ENCODE data around the gene DCTN2.

The DCTN2 gene

DNA sequence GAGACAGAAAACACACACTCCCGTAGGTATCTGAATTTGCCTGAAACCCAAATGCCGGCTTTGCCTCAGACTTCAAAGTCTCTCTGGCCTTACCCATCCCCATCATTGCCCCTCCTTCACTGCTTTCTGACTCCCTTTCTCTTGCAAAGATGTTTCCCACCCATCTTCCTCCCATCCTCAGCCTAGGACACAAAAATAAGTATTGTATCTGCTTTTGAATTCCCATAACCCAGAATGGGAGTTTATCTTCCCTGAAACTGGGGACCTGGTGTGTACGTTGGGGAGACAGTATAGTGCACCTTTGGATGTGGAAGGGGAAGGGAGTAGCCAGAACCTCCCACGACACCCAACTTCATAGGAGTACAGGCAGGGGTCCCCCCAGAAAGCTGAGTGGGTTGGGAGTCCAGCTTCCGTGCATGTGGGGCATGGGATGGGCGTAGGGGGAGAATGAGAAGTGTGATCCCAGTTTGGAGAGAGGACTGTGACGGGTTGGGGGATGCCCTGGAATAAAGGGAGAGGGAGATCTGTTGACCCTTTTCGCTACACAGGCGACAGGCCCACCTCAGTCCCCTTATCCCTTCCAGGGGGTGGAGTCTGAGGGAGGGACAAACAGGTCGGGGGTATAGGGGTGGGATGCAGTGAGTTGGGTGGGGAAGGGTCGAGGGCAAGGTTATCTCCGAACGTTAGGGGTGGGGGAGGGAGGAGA, 2.4 kb upstream of the DCTN2 start:
- DNase-seq: no peak

DNA sequence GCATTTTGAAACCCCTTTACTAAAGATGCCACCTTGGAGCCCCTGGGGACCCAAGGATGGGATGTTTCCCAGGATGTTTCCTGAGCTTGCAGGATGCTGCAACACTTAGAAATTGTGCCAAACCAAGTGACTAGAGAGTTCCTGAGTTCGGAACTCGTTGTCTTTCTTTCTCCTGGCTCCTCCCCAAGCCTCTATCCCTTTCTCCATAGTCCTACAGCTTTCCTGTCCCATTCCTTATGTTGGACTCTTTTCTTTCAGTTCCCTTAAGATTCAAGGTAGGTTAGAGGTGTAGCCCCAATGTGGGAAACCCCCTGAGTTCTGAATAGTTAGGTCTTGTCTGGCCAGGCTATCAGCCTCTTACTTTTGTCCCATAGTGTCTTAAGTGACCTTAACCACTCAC, 1.5 kb upstream of the DCTN2 start:
- no peak for DNase-seq

DNA sequence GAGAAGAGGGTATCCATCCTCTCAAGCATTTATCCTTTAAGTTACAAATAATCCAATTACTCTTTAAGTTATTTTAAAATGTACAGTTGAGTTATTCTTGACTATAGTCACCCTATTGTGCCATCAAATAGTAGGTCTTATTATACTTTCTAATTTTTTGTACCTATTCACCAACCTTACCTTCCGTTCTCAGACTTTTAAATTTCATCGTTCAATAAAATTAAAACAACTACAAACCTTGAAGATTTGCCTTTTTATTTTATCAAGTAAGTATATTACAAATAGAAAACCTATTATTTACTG, 972 bp upstream of the DCTN2 start:
- DNase-seq: no peak

DNA sequence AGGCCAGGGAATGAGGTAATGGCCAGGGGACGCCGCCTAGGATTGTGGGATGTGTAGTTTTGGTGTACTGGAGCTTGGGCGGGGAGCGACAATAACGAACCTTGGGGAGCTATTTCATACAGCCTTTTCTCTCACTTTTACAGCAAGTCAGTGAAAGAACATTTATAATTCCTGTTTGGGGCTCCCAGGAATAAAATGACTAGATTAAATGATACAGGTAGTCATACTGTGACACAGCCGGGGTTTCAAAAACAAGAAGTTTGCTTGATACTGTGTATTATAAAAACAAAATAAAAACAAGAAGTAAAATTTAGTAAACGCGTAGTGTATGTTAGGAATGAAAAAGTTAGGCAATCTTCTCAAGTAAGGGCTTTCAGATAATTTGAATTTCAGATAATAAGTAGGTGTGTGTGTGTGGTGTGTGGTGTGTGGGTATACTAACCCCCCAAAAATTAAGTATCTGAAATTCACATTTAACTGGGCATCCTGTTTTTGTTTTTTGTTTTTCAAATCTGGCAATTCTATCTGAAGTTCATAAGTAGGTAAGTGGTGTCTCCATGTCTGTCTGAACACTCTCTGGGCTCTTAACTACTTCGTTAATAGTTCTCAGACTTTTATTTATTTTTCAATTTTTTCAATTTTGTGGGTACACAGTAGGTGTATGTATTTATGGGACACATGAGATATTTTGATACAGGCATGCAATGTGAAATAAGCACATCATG, 458 bp upstream of the DCTN2 start:
- DNase-seq: no peak

DNA sequence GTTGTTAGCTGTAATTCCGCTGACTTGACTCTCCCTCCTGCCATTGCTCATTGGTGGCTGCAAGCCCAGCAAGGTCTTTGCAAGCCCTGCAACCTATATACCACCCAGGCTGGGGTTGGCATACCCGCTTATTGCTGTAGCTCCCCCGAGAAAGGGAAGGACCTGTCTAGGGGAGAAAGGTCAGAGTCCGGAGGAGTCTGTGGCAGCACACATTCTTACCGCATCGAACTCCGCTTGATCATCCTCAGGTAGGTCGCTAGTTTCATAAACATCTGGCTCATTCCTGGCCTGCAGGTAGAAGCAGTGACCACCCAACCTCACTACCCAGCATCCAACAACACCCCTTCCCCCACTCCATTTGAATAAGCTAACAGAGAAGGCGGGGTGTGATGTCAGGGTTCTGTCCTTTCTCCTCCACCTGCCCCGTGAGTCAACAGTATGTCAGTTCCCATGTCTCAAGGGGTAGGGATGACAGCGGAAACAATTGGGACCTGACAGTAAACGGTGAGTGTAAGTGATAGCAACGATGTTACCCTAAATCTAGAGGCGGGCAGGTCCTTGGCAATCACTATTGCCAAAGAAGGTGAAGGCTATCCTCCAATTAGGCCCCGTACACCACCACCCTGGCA, 1.1 kb downstream of the DCTN2 start:
- DNase-seq: no peak

DNA sequence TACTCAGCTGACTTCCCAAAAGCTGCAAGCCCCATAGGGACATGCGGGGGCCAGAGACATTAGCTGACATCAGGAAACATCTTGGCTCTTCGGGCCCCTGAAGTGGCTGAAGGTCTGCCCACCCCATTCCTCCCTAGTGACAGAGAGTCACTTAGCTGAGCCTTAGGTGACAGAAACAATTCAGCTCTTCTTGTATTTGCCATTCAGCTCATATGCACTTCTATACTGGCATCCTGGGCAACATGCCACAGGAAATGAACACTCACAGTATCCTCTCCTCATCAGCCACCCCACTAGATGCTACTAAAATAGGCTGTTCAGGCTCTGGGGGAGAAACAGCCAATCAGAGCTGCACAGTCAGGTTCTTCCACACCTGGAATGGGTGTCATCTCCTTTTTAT, 3.4 kb downstream of the DCTN2 start:
- no peak for DNase-seq

DNA sequence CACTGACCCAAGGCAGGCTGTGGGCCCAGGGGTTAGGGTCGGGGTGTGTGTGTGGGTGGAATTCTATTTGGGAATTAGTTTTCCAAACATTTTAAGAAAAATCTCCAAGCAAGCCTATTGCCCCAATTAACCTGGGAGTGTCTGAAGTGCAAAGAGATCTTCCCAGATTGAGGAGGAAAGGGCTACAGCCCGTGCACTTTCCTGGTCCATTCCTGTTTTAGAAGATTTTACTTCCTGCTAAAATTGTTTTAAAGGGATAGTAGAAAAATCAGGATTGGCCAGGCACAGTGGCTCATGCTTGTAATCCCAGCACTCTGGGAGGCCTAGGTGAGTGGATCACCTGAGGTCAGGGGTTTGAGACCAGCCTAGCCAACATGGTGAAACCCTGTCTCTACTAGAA, 5.3 kb downstream of the DCTN2 start:
- DNase-seq: no peak

DNA sequence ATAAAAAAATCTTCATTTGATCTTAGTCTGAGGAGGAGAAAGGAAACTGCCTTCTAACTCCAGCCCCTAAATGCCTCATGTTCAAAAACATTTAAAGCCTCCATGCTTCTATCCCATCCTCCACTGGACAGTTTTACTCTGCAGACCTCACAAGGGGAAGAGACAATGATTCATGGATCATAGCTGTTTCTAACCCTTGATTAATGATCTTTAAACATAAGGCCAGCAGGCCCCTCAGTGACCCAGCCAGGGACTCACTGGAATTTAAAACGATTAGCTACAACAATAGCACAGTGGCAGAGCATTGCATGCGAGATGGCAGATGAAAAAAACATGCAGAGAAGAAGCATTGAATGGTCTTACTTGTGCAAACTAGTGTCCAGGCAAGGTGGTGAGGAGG, 6.0 kb downstream of the DCTN2 start:
- DNase-seq: no peak

DNA sequence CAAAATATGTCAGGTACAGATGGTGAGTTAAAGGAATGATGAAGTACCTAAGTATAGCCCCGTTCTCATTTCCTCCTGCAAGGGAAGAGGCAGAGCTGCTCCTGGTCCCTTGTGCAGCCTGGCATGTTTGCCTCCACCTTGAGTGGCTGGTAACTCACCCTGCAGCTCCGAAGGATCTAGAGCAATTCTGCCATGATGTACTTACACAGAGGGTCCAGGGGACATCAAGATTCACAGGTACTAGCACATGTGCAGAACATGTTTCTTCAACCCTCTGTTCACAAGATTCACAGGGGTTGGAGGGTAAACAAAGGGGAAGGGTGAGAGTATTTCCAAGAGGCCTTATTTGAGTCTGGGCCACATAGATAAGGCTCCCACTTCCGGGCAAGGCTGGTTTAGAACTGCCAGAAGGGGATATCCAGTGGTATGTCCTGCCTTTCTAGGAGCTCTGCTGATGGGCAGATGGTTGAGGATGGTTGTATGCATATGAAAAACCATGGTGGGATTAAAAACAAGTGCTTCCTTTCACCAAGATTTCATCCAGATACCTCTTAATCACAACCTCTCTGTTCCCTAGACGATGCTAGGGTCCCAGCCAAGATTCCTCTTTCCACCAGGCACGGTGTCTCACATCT, 7.7 kb downstream of the DCTN2 start:
- no peak for DNase-seq

DNA sequence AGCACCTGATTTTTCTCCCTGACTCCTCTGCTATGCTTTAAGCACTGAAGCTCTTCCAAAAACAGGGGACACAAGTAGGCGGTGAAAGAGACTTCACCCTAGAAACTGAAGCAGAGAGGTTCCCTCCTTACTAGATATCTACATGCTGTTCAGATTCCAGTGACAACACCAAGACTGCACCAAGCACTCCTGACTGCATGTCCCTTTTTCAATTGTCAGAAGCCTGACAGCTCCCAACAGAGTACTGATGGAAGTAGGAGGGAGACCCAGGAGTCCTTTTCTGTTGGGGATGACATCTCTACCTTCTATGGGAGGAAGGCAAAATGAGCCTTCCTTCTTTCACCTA, 10.4 kb downstream of the DCTN2 start:
- DNase-seq: no peak

DNA sequence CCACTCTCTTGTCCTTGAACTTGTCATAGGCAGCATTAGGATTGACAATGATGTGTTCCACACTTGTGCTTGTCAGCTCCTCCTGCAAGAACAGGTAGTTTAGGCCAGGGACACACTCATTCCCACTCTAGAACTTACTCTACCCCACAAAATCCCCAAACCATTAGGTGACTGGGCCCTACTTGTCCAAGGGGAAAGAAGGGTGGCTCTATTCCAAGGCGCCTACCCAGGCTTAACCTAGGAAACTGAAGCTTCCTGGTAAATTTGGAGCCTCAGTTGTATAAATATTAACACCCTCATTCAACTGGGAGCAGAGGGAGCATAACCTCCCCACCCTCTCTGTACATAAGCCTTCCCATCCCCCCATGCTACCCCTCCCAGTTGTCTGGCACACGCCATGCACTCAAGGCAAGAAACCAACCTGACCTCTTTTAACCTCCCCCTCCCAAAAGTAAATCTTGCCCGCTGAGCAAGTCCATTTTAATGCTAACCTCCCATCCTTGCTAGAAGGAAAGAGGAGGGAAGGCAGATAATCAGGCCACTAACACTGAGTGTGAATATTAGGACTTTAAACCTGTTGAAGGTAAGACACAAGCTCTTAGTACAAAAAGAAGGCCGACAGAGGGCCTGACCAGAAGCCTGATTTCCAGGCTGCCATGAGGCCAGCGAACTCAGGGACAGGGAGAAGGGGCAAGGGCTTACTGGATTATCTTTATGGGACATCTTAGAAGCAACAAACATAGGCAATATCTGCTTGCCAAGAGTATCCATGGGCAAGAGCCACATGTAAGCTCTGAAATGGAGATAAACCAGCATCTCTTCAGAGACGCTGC, 11.0 kb downstream of the DCTN2 start:
- DNase-seq: no peak

DNA sequence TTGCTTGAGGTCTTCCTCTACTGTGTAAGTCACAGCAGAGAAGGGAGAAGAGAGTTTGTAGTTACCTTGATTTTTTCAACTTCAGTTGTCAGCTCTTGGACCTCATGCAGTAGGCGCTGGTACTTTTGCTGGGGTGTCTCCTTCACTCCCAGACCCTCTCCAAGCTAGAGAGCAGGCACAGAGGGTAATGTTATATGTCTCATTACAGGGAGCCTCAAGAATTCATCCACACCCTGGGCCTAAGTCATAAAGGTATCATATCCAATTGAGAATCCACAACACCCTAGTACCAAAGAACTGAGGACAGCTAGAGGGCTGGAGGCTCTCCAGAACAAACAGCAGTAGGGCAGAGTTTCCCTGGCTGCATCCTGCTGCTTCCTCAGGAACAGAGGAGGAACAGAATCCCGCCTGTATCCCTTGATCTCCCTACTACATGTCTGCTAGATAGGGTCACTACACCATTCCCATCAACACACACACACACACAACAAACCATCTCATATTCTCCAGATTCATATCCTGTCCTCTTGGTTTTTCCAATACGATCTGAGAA, 11.9 kb downstream of the DCTN2 start:
- DNase-seq: no peak

DNA sequence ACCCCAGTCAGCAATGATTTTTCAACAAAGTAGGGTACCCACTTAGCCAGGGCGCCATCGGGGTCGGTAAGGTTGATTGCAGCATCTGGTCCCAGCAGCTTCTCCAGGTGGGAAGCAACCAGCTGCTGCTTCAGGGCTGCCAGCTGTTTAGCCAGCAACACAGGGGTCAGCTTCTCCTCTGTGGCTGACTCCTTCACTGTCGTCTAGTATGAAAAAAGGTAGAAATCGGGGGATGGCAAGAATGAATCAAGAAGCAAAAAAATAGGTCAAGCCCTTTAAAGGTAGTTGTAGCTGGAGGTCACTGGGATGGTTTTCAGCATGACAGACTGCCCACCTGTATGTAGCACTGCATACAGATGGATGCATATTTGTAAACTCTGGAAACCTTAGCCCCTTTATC, 12.7 kb downstream of the DCTN2 start:
- no peak for DNase-seq

DNA sequence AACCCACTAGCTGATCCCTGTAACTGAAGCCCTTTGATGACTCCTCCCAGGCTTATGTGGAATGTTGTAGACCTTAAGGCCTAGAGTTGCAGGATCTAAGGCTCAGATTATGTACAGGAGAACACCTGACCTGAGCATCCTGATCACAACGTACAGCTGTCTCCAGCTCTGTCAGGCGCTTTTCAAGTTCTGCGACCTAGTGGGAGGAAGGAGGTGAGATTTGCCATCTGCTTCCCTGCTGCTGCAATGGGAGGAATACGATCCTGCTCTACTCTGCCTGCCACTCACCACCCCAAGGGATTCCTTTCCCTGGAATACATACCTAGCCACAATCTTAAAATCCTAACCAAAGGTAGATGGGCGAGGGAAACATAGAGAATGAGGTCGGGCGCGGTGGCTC, 13.9 kb downstream of the DCTN2 start:
- DNase-seq: no peak

DNA sequence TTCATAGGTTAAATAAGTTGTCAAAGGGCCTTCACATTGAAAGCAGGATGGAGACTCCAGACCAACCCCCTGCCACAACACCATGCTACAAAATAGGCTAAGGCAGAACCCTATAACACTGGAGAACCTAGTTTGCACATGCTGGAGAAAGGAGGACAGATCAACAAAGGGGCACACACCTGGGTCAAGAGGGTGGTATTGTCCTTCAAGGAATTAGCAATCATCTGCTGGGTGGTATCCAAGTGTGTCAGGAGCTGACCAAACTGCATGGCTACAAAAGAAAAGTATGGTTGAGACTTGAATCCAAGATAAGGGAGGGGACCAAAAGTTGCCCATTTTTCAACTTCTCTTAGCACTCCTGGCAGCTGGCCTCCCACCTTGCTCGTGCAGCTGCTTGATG, 15.2 kb downstream of the DCTN2 start:
- DNase-seq: no peak

DNA sequence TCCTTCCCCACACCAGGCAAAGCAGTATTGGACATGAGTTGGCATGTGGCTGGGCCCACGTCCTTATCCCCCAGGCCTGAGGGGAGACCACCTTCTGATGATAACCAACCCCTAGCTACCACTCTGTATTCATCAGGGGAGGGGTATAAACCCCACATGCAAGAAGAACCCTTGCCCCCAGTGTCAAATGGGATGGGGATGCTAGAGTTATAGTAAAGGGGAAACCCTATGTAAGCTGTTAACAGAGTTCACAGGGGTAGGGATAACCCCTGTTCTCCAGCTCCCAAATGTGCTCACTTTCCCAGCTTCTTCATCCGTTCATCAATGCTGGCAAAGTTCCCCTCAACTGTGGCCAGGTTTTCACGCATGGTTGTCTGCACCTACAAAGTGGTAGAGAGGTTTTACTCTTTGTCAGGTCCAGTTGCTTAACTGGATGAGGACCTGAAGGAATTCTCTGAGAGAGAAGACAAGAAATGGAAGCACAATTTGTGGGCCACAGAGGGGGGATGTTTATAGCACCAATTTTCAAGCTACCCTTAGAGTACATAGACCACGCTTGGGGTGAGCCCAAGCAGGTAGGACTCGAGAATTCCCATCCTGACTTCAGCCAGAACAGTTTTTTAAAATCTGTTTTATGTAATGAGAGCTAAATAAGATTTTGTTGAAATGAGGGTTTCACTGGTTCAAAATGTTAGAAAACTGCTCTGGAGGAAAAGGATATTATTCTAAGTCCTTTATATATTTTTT, 16.4 kb downstream of the DCTN2 start:
- no peak for DNase-seq

DNA sequence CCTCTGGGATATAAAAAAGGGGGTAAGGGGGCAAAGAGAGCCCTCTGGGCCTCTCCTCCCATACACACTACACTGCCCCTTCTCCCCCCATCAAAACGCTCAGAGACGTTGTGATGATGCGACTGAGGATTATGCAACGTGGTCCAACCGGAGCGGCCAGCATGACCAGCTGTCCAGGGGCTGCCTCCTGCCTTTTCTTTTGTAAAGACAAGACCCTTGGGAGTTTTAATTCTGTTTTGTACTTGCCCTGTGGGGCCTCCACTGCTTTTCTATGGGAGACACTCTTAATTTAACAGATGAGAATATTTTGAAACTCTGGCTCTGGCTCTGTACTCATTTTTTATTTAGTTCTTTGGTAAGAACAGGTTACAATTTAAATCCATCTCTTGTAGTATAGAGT, 17.2 kb downstream of the DCTN2 start:
- no peak for DNase-seq

DNA sequence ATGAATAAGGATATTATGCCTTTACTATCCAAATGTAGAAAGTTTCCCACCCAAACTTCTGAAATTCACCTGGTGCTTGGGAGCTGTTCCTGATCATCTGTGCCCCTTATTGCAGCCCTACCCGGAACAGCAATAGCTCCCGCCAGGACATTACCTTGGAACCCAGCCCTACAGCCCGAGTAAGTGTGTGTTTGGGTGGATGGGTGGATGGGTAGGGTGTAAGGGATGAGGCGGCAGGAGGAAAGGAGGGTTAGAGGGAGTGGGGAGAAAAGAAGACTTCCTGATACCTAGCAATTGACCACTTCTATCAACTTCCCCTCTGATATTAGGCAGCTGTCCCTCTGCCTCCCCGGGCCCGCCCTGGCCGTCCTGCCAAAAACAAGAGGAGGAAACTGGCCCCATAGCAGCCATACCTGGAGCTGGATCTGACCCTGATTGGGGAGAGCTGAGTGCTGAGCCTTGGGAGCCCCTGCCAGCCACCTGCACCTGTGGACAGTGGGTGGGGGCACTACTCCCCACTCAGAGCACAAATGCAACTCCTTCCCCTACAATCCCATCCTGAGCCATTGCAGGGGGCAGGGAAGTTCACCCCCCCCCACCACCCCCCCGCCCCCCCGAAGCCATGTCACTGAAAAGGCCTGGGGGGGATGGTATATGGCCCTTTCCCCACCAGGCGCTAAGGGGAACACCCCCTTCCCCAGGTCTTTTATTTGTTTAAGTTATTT, 18.0 kb downstream of the DCTN2 start:
- no peak for DNase-seq

DNA sequence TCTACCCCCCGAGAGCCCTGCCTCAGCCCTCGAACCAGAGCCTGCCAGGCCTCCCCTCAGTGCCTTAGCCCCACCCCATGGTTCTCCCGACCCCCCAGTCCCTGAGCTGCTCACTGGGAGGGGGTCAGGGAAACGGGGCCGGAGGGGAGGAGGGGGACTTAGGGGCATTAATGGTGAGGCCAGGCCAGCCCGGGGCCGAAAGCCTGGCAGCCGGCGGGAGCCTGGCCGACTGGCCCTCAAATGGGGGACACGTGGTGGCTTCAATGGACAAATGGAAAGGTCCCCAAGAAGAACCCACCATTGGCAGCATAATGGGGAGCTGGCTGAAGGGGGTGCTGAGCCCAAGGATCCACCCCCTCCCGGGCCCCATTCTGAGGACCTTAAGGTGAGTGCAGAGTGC, 18.8 kb downstream of the DCTN2 start:
- no peak for DNase-seq

DNA sequence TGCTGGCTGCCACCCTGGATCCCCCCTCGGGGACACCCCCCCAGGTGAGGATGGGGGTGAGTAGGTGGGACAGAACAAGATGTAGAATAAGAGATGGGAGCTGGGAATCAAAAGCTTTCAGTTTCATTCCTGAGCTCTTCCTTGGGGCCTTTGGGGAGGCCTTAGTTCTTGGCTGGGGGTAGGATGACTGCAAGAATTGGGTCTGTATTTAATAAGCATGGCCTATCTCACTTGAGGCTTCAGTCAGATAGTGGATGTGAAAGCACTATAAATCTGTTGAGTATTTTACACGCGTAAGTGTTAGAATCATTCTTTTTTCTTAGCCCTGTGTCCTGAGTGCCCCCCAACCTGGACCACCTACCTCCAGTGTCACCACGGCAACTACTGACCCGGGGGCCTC, 19.8 kb downstream of the DCTN2 start:
- DNase-seq: no peak

DNA sequence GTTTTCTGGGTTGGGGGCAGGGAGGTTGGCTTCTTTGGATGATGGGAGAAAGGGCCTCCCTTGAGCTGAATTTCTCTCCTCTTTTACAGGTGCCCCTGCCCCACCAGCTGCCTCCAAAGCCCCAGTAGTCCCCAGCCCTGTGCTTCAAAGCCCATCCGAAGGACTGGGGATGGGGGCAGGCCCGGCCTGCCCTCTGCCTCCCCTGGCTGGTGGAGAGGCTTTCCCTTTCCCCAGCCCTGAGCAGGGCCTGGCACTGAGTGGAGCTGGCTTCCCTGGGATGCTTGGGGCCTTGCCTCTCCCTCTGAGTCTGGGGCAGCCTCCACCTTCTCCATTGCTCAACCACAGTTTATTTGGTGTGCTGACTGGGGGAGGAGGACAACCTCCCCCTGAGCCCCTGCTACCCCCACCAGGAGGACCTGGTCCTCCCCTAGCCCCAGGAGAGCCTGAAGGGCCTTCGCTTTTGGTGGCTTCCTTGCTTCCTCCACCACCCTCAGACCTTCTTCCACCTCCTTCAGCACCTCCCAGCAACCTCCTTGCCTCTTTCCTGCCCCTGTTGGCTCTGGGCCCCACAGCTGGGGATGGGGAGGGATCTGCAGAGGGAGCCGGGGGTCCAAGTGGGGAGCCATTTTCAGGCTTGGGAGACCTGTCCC, 20.4 kb downstream of the DCTN2 start:
- no peak for DNase-seq

All from activated T-cell treated with anti-CD3 and anti-CD28 coated beads for 4 hours (primary cell).